ENCODE data around the gene PLEKHN1. TPM values are rescaled to one million over a fixed set of nuclear protein-coding genes. Genes with fewer than 3 reads are reported as not detected.

PLEKHN1 gene
- total RNA-seq, 1 donor from 2014 or later: 1.6 TPM

- FAIRE-seq: no peak
- H3K4me3 ChIP-seq (ENCODE audit: low read depth, low read length): no peak overlapping the region
- no peak for DNase-seq (ENCODE audit: low read depth)
- TF ChIP-seq CTCF (IDR thresholded peaks at IDR 0.05; ENCODE audit: insufficient read depth, low read length, severe bottlenecking): no peak
- no peaks in the 10 kb centered on the region for H3K27me3 ChIP-seq (ENCODE audit: control insufficient read depth, insufficient read depth, low read length)
- H3K36me3 ChIP-seq (ENCODE audit: control insufficient read depth, insufficient read depth, low read length): peaks cover 11% of the 10 kb centered on the region
These were observed 5.6 kb downstream of the PLEKHN1 start for GRCh38 chr1:971751-972506.

- Histone ChIP-seq H3K27me3 (ENCODE audit: control insufficient read depth, insufficient read depth, low read length) (no peaks in the 10 kb centered on the region), H3K36me3 (ENCODE audit: control insufficient read depth, insufficient read depth, low read length) (peaks cover 10% of the 10 kb centered on the region), H3K4me3 (ENCODE audit: low read depth, low read length) (no peak overlapping the region)
- FAIRE-seq: no peak
- no peak for DNase-seq (ENCODE audit: low read depth)
- no peak for TF ChIP-seq CTCF (IDR thresholded peaks at IDR 0.05; ENCODE audit: insufficient read depth, low read length, severe bottlenecking)
These were observed 6.6 kb downstream of the PLEKHN1 start for GRCh38 chr1:972726-973458.

- FAIRE-seq: no peak
- Histone ChIP-seq H3K27me3 (ENCODE audit: control insufficient read depth, insufficient read depth, low read length) (no peaks in the 10 kb centered on the region), H3K36me3 (ENCODE audit: control insufficient read depth, insufficient read depth, low read length) (peaks cover 10% of the 10 kb centered on the region), H3K4me3 (ENCODE audit: low read depth, low read length) (no peak overlapping the region)
- no peak for DNase-seq (ENCODE audit: low read depth)
- TF ChIP-seq CTCF (IDR thresholded peaks at IDR 0.05; ENCODE audit: insufficient read depth, low read length, severe bottlenecking): no peak
These were observed 7.4 kb downstream of the PLEKHN1 start for GRCh38 chr1:973459-974292.

- no peak for TF ChIP-seq CTCF (IDR thresholded peaks at IDR 0.05; ENCODE audit: insufficient read depth, low read length, severe bottlenecking)
- FAIRE-seq (no peak), DNase-seq (ENCODE audit: low read depth) (no peak)
- Histone ChIP-seq H3K36me3 (ENCODE audit: control insufficient read depth, insufficient read depth, low read length) (peaks cover 10% of the 10 kb centered on the region), H3K27me3 (ENCODE audit: control insufficient read depth, insufficient read depth, low read length) (no peaks in the 10 kb centered on the region), H3K4me3 (ENCODE audit: low read depth, low read length) (no peak overlapping the region)
These were observed 8.0 kb downstream of the PLEKHN1 start for GRCh38 chr1:974293-974640.

- no peaks in the 10 kb centered on the region for H3K27me3 ChIP-seq (ENCODE audit: control insufficient read depth, insufficient read depth, low read length)
- FAIRE-seq (no peak), DNase-seq (ENCODE audit: low read depth) (no peak)
These were observed 8.5 kb downstream of the PLEKHN1 start for GRCh38 chr1:974687-975328.

More at GRCh38 chr1:974687-975328, 8.5 kb downstream of the PLEKHN1 start:
- Histone ChIP-seq H3K4me3 (ENCODE audit: low read depth, low read length) (no peak overlapping the region), H3K36me3 (ENCODE audit: control insufficient read depth, insufficient read depth, low read length) (peaks cover 10% of the 10 kb centered on the region)
- TF ChIP-seq CTCF (IDR thresholded peaks at IDR 0.05; ENCODE audit: insufficient read depth, low read length, severe bottlenecking): no peak

Measured in bronchial epithelial cell (primary cell).